D721Med (cell line): ENCODE data around the gene NAALADL2.

ENCODE experiments used
- DNase-seq: peaks from one replicate; pipeline ENCODE4 v3.0.0; 2011; ENCODE audit warnings: low spot score; ENCODE audit not compliant: insufficient read length
- FAIRE-seq: peaks from 2 replicates; lab custom pipeline; 2011; peaks lifted over from hg19 to GRCh38; lab: Jason Lieb, UNC
- CTCF ChIP-seq: IDR thresholded peaks from 2 replicates; pipeline ENCODE4 v1.5.1; 2012; ENCODE audit warnings: mild to moderate bottlenecking, control low read depth; ENCODE audit not compliant: insufficient read depth; ENCODE audit errors: missing control alignments

The NAALADL2 gene

GRCh38 chr3:175340338-175341015, 481.3 kb downstream of the NAALADL2 start:
- TF ChIP-seq CTCF = no peak
- FAIRE-seq (no peak), DNase-seq (no peak)

- TF ChIP-seq CTCF = no peak
- FAIRE-seq (peak; percentile 29), DNase-seq (no peak)
These were observed 483.1 kb downstream of the NAALADL2 start for GRCh38 chr3:175342196-175342595.

- FAIRE-seq = no peak
- no peak for DNase-seq
- no peak for TF ChIP-seq CTCF
These were observed 484.8 kb downstream of the NAALADL2 start for GRCh38 chr3:175343946-175344345.

GRCh38 chr3:175346573-175347356, 487.6 kb downstream of the NAALADL2 start:
- peak; percentile 48 for FAIRE-seq
- DNase-seq = no peak

GRCh38 chr3:175349168-175349567, 490.0 kb downstream of the NAALADL2 start:
- no peak for TF ChIP-seq CTCF
- DNase-seq (no peak), FAIRE-seq (no peak)

More at GRCh38 chr3:175346573-175347356, 487.6 kb downstream of the NAALADL2 start:
- TF ChIP-seq CTCF = no peak

- FAIRE-seq = no peak
- TF ChIP-seq CTCF = no peak
These were observed 496.7 kb downstream of the NAALADL2 start for GRCh38 chr3:175355801-175356335.

More at GRCh38 chr3:175355801-175356335, 496.7 kb downstream of the NAALADL2 start:
- DNase-seq = no peak
